GM04503 (cell line): ENCODE results near the gene C2CD4C.
"Not testable (repeated sequence)": the region's sequence is repeated elsewhere in the genome, so short reads cannot be mapped to it uniquely, and the experiment has no call there.

Source experiments
- DNase-seq: peaks from one replicate; pipeline ENCODE4 v3.0.0-alpha.2; 2012; ENCODE audit warnings: low read depth

C2CD4C gene

GRCh38 chr19:438416-438958, 29.5 kb upstream of the C2CD4C start:
- no peak for DNase-seq

- DNase-seq, result no peak
Measured at GRCh38 chr19:437041-437440, 28.1 kb upstream of the C2CD4C start.

DNA sequence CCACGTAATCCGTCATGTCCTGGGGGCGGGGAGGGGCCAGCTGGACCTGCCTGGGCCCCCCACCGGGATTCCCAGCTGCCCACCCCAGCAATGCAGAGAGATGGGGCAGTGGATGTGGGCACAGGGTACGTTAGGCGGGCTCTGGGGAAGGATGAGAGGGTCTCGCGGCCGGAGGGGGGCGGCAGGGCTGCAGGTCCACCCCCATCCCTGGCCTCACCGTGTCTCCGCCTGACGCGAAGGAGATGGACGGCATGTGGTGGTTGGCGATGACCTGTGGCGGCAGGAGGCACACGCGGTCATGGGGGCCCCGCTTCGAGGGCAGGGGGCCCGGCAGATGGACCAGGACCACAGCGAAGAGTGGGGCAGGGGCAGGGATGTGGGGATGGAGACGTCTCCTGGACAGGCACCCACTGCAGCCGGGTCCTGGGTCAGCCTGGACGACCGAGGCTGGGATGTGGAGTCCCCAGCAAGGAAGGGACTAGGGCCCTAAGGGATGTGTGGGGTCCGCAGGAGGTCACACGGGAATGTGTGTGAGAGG, 27.5 kb upstream of the C2CD4C start:
- DNase-seq, result no peak

GRCh38 chr19:435707-436412, 26.9 kb upstream of the C2CD4C start:
- DNase-seq, result no peak

DNA sequence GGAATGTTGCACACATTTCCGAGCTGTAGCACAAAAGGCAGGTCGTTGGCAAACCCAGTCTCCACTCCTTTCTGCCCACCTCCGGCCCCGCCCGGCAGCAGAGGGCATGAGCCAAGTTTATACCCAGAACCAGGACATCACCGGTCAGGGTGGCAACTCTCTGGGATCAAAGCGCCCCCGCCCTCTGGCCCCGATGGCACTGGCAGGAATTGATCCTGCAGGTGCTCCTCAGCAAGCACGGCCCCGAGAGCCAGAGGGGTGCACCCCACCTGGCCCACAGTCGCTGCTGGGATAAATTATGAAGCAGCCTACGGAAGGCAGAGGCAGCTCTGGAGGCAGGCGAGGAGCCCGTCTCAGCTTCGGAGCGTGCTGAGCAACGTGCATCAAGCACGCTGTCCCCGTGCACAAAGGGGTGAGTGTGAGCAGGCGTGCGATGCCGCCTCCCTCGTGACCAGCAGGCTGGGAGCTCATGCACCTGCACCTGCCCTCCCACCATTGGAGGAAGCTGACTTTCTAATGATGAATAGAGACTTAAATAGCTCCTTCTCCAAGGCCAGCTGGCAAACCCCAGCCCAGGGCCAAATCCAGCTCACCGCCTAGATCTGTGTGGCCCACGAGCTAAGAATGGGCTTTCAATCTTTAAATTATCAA, 26.2 kb upstream of the C2CD4C start:
- DNase-seq, result no peak

DNA sequence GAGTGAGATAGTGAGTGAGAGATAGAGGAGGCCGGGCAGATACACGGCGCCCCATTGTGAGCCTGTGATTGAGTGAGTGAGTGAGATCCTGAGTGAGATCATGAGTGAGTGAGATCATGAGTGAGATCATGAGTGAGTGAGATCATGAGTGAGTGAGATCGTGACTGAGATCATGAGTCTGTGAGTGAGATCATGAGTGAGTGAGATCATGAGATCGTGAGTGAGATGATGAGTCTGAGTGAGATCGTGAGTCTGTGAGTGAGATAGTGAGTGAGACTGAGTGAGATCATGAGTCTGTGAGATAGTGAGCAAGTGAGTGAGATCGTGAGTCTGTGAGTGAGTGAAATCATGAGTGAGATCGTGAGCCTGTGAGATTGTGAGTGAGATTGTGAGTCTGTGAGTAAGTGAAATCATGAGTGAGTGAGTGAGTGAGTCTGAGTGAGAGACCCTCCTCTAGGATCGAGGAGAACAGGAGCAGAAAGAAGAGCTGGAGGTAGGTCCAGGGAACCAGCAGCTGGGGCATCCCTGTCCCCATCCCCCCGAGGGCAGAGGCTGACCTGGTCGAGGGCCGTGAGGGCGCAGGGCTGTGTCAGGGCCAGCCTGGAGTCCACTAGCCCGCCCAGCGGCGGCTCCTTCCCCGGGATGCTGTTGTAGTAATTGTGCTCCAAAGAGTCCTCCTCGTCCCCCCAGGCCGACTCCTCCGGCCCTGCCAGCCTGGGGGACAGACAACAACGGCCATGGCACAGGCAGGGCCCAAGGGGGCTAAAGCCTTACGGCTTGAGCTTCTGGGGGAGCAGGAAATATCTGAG, 25.4 kb upstream of the C2CD4C start:
- DNase-seq, result no peak

DNA sequence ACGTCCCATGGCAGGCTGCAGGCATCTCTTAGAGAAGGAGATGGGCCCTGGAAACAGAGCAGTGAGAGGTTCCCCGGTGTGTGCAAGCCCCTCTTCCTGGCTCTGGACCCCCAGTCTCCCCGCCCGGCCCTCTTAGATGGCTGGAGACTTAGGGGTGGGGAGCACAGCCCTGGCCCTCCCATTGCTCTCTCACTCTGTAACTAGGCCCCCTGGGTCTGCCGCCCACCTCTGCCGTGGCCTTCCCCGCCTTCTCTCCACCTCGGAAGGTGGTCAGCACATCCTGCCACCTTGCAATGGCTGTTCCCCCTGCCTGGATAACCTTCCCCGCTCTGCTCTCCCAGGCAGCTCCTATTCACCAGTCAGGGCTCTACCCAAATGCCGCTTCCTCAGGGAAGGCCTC, 21.8 kb upstream of the C2CD4C start:
- no peak for DNase-seq

GRCh38 chr19:428149-428548, 19.2 kb upstream of the C2CD4C start:
- no peak for DNase-seq

- DNase-seq, result not testable (repeated sequence)
Measured at GRCh38 chr19:427675-428074, 18.7 kb upstream of the C2CD4C start.

- DNase-seq, result no peak
Measured at GRCh38 chr19:426725-427445, 17.9 kb upstream of the C2CD4C start.

DNA sequence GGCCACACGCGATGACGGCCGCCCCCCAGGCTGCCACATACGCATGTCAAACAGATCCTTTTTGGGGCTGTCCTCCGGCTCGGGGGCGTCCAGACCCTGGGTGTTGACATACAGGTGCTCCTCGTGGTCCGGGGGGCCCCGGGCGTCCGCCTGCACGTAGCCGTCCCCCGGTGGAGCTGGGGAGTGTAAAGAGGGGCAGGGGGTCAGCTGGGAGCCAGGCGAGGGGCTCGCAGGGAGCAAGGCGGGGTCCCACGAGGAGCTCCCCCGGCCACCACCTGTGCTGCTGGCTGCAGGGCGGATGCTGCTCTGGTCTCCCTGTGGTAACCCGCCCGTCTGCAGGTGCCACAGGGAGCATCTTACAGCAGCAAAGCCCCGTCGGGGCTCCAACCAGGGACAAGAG, 16.1 kb upstream of the C2CD4C start:
- no peak for DNase-seq

GRCh38 chr19:424546-424945, 15.6 kb upstream of the C2CD4C start:
- no peak for DNase-seq

GRCh38 chr19:423691-424466, 14.9 kb upstream of the C2CD4C start:
- no peak for DNase-seq

DNA sequence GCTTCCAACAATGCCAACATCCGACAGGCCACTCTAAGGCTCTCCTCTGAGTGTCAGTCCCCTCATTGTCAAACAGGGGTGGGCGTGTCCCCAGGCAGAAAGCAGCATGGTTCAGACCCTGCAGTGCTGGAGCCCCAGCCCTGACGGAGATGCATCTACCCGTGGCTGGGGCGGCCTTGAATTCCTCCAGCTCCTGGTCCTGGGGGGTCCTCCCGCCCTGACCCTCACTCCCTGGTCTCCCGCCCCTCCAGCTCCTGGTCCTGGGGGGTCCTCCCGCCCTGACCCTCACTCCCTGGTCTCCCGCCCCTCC, 13.9 kb upstream of the C2CD4C start:
- not testable (repeated sequence) for DNase-seq

GRCh38 chr19:422213-422916, 13.4 kb upstream of the C2CD4C start:
- DNase-seq, result no peak

DNA sequence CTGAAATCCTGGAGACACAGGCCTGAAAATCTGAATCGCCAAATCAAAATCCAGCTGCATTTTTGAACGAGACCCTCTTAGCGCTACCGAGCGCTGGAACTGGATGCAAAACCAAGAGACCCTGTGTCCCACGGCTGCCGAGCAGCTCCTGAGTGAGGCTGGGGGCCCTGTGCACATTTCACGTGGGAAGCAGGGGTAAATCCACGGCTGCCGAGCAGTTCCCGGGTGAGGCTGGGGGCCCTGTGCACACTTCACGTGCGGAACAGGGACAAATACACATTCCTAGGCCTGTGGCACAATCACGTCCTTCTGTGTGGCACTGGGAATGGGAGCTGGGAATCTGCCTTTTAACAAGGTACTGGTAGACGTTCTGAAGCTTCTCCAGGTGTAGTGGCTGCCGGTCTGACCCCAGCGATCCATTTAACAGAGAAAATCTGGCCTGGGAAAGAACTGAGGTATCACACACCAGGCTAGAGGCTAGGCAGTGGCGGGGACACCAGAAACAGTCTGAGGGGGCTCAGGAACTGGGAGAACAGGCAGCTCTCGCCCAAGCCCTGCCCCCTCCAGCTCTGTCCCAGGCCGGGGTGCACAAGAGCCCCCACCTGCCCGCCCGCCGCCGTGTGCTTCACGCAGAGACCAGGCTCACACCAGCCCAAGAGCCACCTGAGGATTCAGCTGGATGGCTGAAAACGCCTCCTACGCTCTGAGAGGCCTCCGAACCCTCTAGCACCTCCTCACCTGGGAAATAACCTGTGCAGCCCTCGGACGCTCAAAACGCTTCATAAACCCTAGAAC, 11.0 kb upstream of the C2CD4C start:
- no peak for DNase-seq

- DNase-seq, result no peak
Measured at GRCh38 chr19:418761-419671, 10.1 kb upstream of the C2CD4C start.

DNA sequence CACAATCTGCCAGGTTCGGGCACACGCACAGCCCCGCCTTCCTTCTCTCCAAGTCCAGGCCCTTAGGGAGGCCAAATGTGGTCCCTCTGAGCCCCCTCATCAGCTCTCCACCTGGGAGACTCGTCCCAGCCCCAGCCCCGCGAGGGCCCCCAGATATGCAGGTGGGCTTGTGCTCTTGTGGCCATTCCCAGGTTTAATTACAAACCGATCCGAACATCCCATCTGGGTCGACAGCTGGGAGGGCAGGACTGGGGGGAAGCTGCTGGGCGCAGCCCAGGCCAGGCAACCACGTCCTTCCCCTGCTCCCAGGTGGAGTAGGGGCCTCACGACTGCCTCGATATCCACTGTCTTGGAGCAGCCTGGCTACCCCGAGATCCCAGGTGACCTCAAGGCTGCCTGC, 7.5 kb upstream of the C2CD4C start:
- no peak for DNase-seq

- no peak for DNase-seq
Measured at GRCh38 chr19:415292-415691, 6.3 kb upstream of the C2CD4C start.
